Stimulated activated naive CD4-positive, alpha-beta T cell treated with Interleukin-2 at 50 U/mL for 16 hours (primary cell): ENCODE data around the gene MCF2L.
"Not testable (repeated sequence)": the region's sequence is repeated elsewhere in the genome, so short reads cannot be mapped to it uniquely, and the experiment has no call there.

ENCODE experiments used
- DNase-seq: peaks from one replicate; lab custom pipeline; 2025; lab: John Stamatoyannopoulos, UW

The MCF2L gene

DNA sequence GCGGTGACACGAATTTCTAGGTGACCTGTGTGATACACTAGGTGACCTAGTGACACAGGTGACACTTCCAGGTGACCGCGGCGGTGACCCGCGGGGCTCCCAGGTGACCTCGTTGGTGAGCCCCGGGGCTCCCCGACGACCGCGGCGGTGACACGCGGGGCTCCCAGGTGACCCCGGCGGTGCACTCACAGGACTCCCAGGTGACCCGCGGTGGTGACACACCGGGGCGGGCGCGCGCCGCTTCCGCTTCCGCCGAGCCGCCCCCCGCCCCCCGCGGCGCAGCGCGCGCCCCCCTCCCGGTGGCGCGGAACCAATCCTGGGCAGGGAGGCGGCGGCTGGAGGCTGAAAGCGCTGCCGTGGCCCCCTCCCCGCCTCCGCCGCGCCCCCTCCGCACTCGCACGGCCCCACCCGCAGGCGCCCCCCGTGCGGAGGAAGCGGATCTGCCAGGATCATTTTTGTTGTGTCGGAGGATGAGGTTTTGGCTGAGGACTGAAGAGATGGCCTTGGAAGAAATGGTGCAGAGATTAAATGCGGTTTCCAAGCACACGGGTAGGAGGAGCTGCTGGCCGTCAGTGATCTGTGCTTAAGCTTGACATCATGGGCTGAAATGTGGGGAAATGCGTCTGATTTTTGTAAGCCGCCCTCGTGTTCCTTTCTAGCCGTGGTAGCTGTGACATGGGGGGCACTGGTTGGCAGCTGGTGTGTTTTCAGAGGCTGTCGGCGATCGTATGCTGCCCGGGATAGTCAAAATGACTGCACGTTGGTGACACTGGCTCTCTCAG, at the start of gene MCF2L:
MCF2L (plus strand) TSS at position 305 of the 782 bp plus-strand sequence; CDS start at position 471, 166 bp downstream.
- peak; percentile 44 for DNase-seq

DNA sequence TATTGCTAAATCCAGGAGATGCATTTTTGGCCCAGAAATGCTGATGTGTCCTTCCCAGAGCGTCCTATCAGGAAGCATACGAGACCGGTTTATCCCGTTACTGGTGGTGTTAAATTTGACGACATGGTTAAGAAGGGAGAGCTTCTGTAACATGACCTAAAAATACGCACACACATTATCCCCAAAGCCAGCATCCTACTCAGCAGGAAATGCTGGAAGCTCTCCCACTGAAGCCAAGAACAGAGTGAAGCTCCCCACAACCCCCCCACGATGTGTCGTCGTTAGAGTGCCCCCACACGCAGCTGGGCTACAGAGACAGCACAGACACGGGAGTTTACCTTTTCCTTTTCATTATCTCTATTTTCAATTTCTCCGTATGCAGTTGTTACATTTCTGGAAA, 45.1 kb upstream of the MCF2L start:
- DNase-seq, result no peak

GRCh38 chr13:112924365-112924764, 44.6 kb upstream of the MCF2L start:
- no peak for DNase-seq

GRCh38 chr13:112926003-112926402, 43.0 kb upstream of the MCF2L start:
- no peak for DNase-seq

DNA sequence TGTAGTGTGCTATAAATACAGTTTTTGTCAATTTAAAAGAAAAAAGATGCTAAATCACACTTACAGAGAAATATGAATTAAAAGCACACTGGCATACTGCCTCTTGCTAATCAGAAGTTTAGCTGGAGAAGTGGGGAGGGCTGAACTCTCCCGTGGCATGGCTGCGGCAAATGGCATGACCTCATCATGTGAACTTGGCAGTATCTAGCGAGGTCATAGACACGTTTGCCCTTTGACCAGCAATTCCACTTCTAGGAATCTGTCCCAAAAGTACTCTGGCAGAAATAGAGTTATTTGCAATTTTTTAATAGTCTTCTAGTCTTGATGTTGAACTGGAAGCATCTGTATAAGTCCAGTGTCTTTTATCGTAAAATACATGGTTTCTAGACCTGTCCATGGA, 42.0 kb upstream of the MCF2L start:
- no peak for DNase-seq

DNA sequence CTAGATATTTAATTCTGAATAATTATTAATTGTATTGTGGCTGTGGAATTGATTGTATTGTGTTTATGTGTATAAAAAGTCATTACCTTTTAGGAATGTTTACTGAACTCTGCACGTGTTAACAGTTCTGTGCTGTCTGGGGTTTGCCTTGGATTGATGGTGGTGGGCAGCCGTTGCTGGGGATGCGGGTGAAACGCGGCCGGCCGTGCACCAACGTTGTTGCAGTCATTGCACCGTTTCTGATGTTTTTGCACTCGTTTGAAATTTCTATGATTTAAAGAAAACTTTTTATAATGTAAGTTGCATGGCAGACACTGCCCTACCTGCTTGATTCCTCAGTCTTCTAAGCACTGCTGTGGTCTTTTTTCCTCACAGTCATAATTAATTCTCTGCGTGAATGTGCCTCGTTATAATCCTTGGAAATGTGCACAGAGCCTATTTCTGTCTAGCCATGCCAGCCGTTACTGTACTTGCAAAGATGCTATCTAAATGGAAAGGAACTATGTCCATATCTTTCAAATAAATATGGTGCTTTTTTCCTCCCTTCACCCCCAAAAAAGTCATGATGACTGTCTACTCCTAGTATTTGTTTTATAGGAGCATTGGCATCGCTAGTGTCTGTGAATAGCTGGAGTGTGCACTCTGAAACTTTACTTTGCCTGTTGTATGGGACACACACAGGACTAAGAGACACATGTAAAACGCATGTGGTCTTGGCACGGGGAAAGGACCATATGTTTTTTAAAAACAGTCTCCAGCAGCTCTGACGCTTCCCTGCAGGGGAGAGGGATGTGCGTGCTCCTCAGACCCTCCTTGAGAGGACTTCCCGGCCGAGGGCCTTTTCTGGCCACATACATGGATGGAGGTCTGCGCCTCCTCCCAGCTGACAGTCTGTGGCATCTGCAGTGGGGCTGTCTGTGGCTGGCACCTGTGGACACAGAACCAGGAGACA, 40.7 kb upstream of the MCF2L start:
- no peak for DNase-seq

- DNase-seq, result no peak
Measured at GRCh38 chr13:112928972-112929782, 39.8 kb upstream of the MCF2L start.

GRCh38 chr13:112929783-112930055, 39.3 kb upstream of the MCF2L start:
- DNase-seq, result no peak

GRCh38 chr13:112930192-112930591, 38.8 kb upstream of the MCF2L start:
- no peak for DNase-seq

- no peak for DNase-seq
Measured at GRCh38 chr13:112931028-112931934, 37.7 kb upstream of the MCF2L start.

DNA sequence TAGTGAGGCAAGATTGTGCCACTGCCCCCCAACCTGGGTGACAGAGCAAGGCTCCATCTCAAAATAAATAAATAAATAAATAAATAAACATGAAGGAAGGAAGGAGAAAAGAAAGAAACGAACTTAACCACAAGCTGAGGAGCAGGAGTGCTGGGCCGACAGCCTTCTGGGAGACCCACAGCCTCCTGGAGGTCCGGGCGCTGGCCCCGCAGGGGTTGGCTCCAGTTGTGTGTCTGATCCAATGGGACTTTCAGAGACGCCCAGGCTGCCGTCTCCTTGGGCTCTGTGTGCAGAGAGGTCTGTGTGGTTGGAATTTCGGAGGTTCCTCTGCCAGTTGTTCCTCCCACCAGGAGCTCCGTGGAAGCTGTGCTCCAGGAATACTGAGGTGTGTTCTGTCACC, 36.0 kb upstream of the MCF2L start:
- no peak for DNase-seq

DNA sequence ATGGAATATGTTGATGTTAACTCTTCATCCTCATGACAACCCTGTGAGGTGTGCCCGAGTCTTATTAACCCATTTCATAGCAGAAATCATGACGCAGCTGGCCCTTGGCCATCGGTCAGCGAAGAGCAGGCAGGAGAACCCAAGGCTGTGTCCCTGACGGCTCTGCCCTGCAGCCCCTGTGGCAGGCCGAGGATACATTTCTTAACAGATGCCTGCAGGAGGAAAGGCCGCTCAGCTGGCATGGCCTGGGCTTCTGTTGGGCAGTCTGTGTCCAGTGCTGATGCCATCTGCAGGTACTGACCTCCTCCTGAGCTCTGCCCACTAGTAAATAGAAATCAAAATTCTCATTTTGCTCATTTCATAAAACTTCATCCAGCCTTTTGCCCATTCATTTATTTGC, 35.4 kb upstream of the MCF2L start:
- no peak for DNase-seq

DNA sequence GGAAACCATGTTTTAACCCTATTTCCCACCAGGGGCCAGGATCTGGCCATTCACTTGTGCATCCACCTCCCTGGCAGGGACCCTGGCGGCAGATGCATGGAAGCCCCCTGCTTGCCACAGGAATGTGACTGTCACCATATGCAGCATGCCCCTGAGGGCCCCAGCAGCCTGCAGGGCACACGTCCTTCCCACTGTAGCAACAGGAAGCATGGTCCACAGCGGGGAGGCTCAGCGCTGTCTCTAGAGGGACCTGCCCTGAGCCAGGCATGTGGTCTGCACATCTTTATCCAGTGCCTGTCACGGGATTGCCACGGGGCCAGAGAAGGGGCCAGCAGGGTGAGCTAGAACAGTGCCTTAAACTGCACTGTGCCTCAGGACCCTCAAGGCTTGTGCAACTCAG, 34.9 kb upstream of the MCF2L start:
- DNase-seq, result no peak

DNA sequence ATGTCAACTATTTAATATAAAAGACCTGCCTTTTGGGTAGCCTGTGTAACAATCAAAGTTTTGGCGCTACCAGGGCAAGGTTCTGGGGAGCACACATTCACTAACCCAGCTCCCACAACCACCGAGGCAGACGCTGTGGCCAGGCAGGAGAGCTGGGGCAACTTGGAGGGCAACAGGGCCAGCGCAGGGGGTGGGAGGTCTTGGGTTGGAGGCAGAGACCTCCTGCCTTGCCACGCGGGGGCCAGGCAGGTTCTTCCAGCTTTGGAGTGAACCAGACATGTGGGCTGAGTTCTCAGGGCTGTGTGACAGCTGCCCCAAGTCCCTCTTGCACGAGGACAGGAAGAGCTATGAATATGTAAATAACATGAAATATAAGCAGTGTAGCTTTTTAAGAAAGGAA, 30.3 kb upstream of the MCF2L start:
- no peak for DNase-seq

GRCh38 chr13:112940236-112940635, 28.8 kb upstream of the MCF2L start:
- no peak for DNase-seq

DNA sequence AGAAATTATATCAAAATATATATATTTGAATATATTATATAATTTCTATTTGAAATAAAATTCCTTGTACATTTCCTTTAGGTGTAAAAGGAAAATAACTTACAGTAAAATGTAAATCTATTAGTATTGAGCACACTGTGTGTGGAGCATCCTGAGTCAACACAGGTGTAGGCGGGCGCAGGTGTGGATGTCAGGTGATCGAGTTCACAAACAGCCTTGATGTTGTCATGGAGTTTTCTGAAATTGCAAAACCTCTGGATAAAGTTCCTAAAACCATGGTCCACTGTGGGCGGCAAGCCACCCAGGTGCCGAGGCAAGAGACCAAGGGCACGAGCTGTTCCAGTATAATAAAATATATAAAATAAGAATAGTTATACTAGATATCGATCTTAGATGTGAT, 27.7 kb upstream of the MCF2L start:
- DNase-seq, result no peak

DNA sequence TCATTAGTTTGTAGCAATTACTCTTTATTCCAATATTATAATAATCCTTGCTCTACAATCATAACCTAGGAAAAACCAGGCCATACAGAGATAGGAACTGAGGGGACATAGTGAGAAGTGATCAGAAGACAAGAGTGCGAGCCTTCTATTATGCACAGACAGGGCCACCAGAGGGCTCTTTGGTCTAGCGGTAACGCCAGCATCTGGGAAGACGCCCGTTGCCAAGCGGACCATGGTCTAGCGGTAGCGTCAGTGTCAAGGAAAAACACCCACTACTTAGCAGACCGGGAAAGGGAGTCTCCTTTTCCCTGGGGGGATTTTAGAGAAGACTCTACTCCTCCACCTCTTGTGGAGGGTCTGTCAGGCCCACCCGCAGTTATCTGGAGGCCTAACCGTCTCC, 27.2 kb upstream of the MCF2L start:
- not testable (repeated sequence) for DNase-seq

DNA sequence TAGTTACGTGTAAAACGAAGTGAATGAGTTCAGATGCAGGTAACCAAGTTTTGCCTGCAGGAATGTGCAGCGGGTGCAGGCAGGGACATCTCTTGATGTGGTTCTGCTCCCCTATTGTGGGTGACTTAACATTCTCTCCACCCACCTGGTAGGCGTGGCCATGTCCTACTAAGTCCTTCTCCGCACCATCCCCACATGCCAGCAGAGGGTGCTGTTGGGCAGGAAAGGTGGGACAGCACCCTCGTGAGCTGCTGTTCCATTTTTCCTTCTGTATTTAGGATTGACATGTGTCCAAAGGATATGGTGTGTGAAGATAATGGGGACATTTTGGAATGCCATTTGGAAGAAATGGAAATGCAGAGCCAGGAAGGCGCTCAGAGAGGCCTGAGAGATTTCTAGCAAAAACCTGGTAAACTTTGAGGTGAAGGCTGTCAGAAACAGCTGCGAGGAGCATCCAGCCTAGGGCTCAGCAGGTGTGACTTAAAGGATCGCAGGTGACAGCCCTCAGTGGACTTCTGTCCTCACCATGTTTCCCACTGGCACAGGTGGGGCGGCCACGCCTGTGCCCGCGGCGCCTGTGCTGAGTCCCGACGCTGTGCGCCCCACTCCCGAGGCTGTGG, 26.2 kb upstream of the MCF2L start:
- peak; percentile 95 for DNase-seq

GRCh38 chr13:112943309-112944125, 25.5 kb upstream of the MCF2L start:
- peak; percentile 19 for DNase-seq

GRCh38 chr13:112947796-112948195, 21.2 kb upstream of the MCF2L start:
- DNase-seq, result no peak
